Keratinocyte (primary cell): Measurements from ENCODE around the gene NSG2.

ENCODE experiments used
- CTCF ChIP-seq, 3 experiments: IDR thresholded peaks in 1 of 3; conservative IDR thresholded peaks in 1 of 3; optimal IDR thresholded peaks in 1 of 3; 2 replicates in 2 of 3; 3 replicates in 1 of 3; pipeline versions ENCODE3 to v1.5.1; 2011; ENCODE audit warnings: low read length in 3 of 3, mild to moderate bottlenecking in 3 of 3, moderate library complexity in 2 of 3, control low read depth in 1 of 3, inconsistent platforms in 1 of 3; ENCODE audit not compliant: insufficient read depth in 2 of 3; ENCODE audit errors: extremely low read depth in 1 of 3
- EZH2 ChIP-seq: IDR thresholded peaks from one replicate; pipeline ENCODE4 v1.6.1; 2012; ENCODE audit warnings: inconsistent platforms, mild to moderate bottlenecking, low read length, moderate library complexity

- TF ChIP-seq CTCF (optimal IDR thresholded peaks at IDR 0.05 in 1 of 3, IDR thresholded peaks at IDR 0.05 in 1 of 3, conservative IDR thresholded peaks at IDR 0.05 in 1 of 3; ENCODE audit: extremely low read depth in 1 of 3, insufficient read depth in 2 of 3, low read length in 3 of 3), result no peak
- TF ChIP-seq EZH2, result no peak
These were observed 49.5 kb downstream of the NSG2 start for GRCh38 chr5:174094857-174095606.
